ENCODE data around the gene F10. TPM values are rescaled to one million over a fixed set of nuclear protein-coding genes. Genes with fewer than 3 reads are reported as not detected.

Gene F10
- total and polyA plus RNA-seq, 2 of the 13 experiments (the other 11 are each of a cell fraction or from before 2014, with no cell fraction given), result 58.4 to 237 TPM

GRCh38 chr13:113123226-113124201, 915 bp downstream of the F10 start (continued):
- TF ChIP-seq CBX2 (IDR thresholded peaks at IDR 0.05; ENCODE audit: low read depth, low read length), result no peak
- no peak for TF ChIP-seq CBX2 (CRISPR knock-in tag; IDR thresholded peaks at IDR 0.05; ENCODE audit: low read depth)
- no peak for TF ChIP-seq CHCHD3 (CRISPR knock-in tag; IDR thresholded peaks at IDR 0.05)
- 0 out of 2 replicates have a peak, but pooled peaks have one; percentile 40 for TF ChIP-seq FOXO4 (CRISPR knock-in tag; conservative IDR thresholded peaks at IDR 0.05)
- TF ChIP-seq RORA (CRISPR knock-in tag; IDR thresholded peaks at IDR 0.05), result no peak
- TF ChIP-seq PHF5A (CRISPR knock-in tag; IDR thresholded peaks at IDR 0.05; ENCODE audit: low read depth, unreplicated experiment), result no peak
- TF ChIP-seq HMG20B (CRISPR knock-in tag; conservative IDR thresholded peaks at IDR 0.05), result no peak
- TF ChIP-seq, protein P1, sequence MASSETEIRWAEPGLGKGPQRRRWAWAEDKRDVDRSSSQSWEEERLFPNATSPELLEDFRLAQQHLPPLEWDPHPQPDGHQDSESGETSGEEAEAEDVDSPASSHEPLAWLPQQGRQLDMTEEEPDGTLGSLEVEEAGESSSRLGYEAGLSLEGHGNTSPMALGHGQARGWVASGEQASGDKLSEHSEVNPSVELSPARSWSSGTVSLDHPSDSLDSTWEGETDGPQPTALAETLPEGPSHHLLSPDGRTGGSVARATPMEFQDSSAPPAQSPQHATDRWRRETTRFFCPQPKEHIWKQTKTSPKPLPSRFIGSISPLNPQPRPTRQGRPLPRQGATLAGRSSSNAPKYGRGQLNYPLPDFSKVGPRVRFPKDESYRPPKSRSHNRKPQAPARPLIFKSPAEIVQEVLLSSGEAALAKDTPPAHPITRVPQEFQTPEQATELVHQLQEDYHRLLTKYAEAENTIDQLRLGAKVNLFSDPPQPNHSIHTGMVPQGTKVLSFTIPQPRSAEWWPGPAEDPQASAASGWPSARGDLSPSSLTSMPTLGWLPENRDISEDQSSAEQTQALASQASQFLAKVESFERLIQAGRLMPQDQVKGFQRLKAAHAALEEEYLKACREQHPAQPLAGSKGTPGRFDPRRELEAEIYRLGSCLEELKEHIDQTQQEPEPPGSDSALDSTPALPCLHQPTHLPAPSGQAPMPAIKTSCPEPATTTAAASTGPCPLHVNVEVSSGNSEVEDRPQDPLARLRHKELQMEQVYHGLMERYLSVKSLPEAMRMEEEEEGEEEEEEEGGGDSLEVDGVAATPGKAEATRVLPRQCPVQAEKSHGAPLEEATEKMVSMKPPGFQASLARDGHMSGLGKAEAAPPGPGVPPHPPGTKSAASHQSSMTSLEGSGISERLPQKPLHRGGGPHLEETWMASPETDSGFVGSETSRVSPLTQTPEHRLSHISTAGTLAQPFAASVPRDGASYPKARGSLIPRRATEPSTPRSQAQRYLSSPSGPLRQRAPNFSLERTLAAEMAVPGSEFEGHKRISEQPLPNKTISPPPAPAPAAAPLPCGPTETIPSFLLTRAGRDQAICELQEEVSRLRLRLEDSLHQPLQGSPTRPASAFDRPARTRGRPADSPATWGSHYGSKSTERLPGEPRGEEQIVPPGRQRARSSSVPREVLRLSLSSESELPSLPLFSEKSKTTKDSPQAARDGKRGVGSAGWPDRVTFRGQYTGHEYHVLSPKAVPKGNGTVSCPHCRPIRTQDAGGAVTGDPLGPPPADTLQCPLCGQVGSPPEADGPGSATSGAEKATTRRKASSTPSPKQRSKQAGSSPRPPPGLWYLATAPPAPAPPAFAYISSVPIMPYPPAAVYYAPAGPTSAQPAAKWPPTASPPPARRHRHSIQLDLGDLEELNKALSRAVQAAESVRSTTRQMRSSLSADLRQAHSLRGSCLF (CRISPR knock-in tag; IDR thresholded peaks at IDR 0.05; ENCODE audit: borderline replicate concordance), result no peak
- TF ChIP-seq ZNF670 (CRISPR knock-in tag; IDR thresholded peaks at IDR 0.05; ENCODE audit: borderline replicate concordance), result no peak
- TF ChIP-seq NR1H2 (CRISPR knock-in tag; IDR thresholded peaks at IDR 0.05; ENCODE audit: borderline replicate concordance, low read depth), result no peak
- TF ChIP-seq SP5 (CRISPR knock-in tag; IDR thresholded peaks at IDR 0.05; ENCODE audit: borderline replicate concordance, low read depth), result no peak
- TF ChIP-seq THAP11 (CRISPR knock-in tag; IDR thresholded peaks at IDR 0.05), result no peak
- TF ChIP-seq, protein P2, sequence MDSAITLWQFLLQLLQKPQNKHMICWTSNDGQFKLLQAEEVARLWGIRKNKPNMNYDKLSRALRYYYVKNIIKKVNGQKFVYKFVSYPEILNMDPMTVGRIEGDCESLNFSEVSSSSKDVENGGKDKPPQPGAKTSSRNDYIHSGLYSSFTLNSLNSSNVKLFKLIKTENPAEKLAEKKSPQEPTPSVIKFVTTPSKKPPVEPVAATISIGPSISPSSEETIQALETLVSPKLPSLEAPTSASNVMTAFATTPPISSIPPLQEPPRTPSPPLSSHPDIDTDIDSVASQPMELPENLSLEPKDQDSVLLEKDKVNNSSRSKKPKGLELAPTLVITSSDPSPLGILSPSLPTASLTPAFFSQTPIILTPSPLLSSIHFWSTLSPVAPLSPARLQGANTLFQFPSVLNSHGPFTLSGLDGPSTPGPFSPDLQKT (CRISPR knock-in tag; IDR thresholded peaks at IDR 0.05; ENCODE audit: borderline replicate concordance), result no peak
- TF ChIP-seq ZNF160 (CRISPR knock-in tag; IDR thresholded peaks at IDR 0.05), result 0 out of 2 replicates have a peak, but pooled peaks have one; percentile 26
- TF ChIP-seq ZNF557 (CRISPR knock-in tag; IDR thresholded peaks at IDR 0.05), result 0 out of 2 replicates have a peak, but pooled peaks have one; percentile 33
- no peak for TF ChIP-seq PRDM10 (CRISPR knock-in tag; IDR thresholded peaks at IDR 0.05; ENCODE audit: low read depth)
- no peak; the same call in 1 of the 2 replicates for TF ChIP-seq TSC22D2 (CRISPR knock-in tag; IDR thresholded peaks at IDR 0.05; ENCODE audit: borderline replicate concordance)
